Liver (tissue), 9 donors: Measurements from ENCODE around the gene CLCF1. TPM values are rescaled to one million over a fixed set of nuclear protein-coding genes. Genes with fewer than 3 reads are reported as not detected.

ENCODE experiments used
- DNase-seq: peaks from one replicate; pipeline ENCODE4 v3.0.0-alpha.2; 2017; ENCODE audit warnings: low spot score
- H3K27ac ChIP-seq, 2 donors: one replicate each; pipeline ENCODE4 v1.7.0; 2013; ENCODE audit warnings: inconsistent platforms in 2 of 2, low read length in 2 of 2, control low read depth in 1 of 2, low read depth in 1 of 2, mild to moderate bottlenecking in 1 of 2
- H3K27me3 ChIP-seq, 4 donors: one replicate each; pipeline versions ENCODE4 v1.6.1 to v1.7.0; 2013; ENCODE audit warnings: low read length in 3 of 4, inconsistent platforms in 1 of 4, mild to moderate bottlenecking in 1 of 4, moderate library complexity in 1 of 4; ENCODE audit not compliant: control insufficient read depth in 4 of 4, insufficient read depth in 4 of 4
- H3K36me3 ChIP-seq, 4 donors: one replicate each; pipeline versions ENCODE4 v1.6.1 to v1.7.0; 2013; ENCODE audit warnings: low read length in 3 of 4, mild to moderate bottlenecking in 3 of 4, low read depth in 1 of 4, moderate library complexity in 1 of 4; ENCODE audit not compliant: control insufficient read depth in 4 of 4, insufficient read depth in 3 of 4
- H3K4me1 ChIP-seq, 4 donors: one replicate each; pipeline versions ENCODE4 v1.6.1 to v1.7.0; 2013; ENCODE audit warnings: low read length in 3 of 4, mild to moderate bottlenecking in 3 of 4, moderate library complexity in 1 of 4; ENCODE audit not compliant: control insufficient read depth in 4 of 4, insufficient read depth in 4 of 4
- H3K4me3 ChIP-seq, 3 donors: one replicate each; pipeline versions ENCODE4 v1.6.1 to v1.7.0; 2013; ENCODE audit warnings: low read length in 3 of 3, control low read depth in 1 of 3, low read depth in 1 of 3, mild to moderate bottlenecking in 1 of 3
- H3K9ac ChIP-seq, 2 donors: one replicate each; pipeline ENCODE4 v1.7.0; 2013; ENCODE audit warnings: low read length in 2 of 2, mild to moderate bottlenecking in 2 of 2, moderate library complexity in 2 of 2, control low read depth in 1 of 2, low read depth in 1 of 2
- H3K9me3 ChIP-seq, 4 donors: one replicate each; pipeline versions ENCODE4 v1.6.1 to v1.7.0; 2013; ENCODE audit warnings: low read length in 3 of 4; ENCODE audit not compliant: control insufficient read depth in 4 of 4
- EGR1 ChIP-seq, 2 donors: IDR thresholded peaks; 2 replicates each; pipeline ENCODE4 v1.6.1; 2016 to 2018; ENCODE audit warnings: antibody characterized with exemption in 2 of 2, low read depth in 2 of 2
- FOXA1 ChIP-seq: IDR thresholded peaks from 2 replicates; pipeline ENCODE4 v1.6.1; 2016; ENCODE audit warnings: antibody characterized with exemption
- FOXA2 ChIP-seq: IDR thresholded peaks from 2 replicates; pipeline ENCODE4 v1.6.1; 2016; ENCODE audit warnings: antibody characterized with exemption
- GABPA ChIP-seq, 2 donors: IDR thresholded peaks in 1 of 2; conservative IDR thresholded peaks in 1 of 2; 2 replicates each; pipeline ENCODE4 v1.6.1; 2016; ENCODE audit warnings: antibody characterized with exemption in 2 of 2, mild to moderate bottlenecking in 1 of 2, moderate library complexity in 1 of 2
- HNF4A ChIP-seq, 2 donors: conservative IDR thresholded peaks; 2 replicates each; pipeline ENCODE4 v1.6.1; 2016; ENCODE audit warnings: antibody characterized with exemption in 2 of 2, mild to moderate bottlenecking in 2 of 2
- HNF4G ChIP-seq: IDR thresholded peaks from 2 replicates; pipeline ENCODE4 v1.6.1; 2016; ENCODE audit warnings: antibody characterized with exemption
- NR2F2 ChIP-seq: IDR thresholded peaks from 2 replicates; pipeline ENCODE4 v1.6.1; 2016; ENCODE audit warnings: antibody characterized with exemption
- RAD21 ChIP-seq, 2 donors: IDR thresholded peaks; 2 replicates each; pipeline ENCODE4 v1.6.1; 2016; ENCODE audit warnings: antibody characterized with exemption in 2 of 2, mild to moderate bottlenecking in 2 of 2
- RXRA ChIP-seq, 2 donors: IDR thresholded peaks; 2 replicates each; pipeline ENCODE4 v1.6.1; 2017 to 2018; ENCODE audit warnings: antibody characterized with exemption in 2 of 2, mild to moderate bottlenecking in 1 of 2
- SP1 ChIP-seq: IDR thresholded peaks from 2 replicates; pipeline ENCODE4 v1.6.1; 2018; ENCODE audit warnings: antibody characterized with exemption, mild to moderate bottlenecking
- YY1 ChIP-seq: IDR thresholded peaks from 2 replicates; pipeline ENCODE4 v1.6.1; 2016; ENCODE audit warnings: antibody characterized with exemption, mild to moderate bottlenecking
- WGBS: extraction: QIAGEN DNeasy Blood & Tissue Kit; methylation state at CpG from one replicate; pipeline ENCODE4 v1.1.7; 2013; 5-methylcytosine and 5-hydroxymethylcytosine counted together
- polyA plus RNA-seq, 2 donors: library from polyadenylated mRNA; stranded (reverse) in 1 of 2; unstranded in 1 of 2; fragments of 200-250 nt in 1 of 2; fragments of >200 nt in 1 of 2; fragmentation: Nextera tagmentation in 1 of 2; extraction: Ambion mirVana in 1 of 2; gene quantifications; one replicate each; pipeline versions ENCODE4 v1.2.1 to v1.2.3, GENCODE V29; 2013 to 2015
- total RNA-seq, 2 donors: library from RNA; depleted of rRNA; stranded (reverse); fragments of >200 nt; gene quantifications; one replicate each; pipeline ENCODE4 v1.2.3, GENCODE V29; 2014
- TF ChIP-seq, protein P1 (sequence below): IDR thresholded peaks from 2 replicates; pipeline ENCODE4 v1.6.1; 2016; ENCODE audit warnings: antibody characterized with exemption, mild to moderate bottlenecking
- TF ChIP-seq, protein P2 (sequence below): IDR thresholded peaks from 2 replicates; pipeline ENCODE4 v1.6.1; 2016; ENCODE audit warnings: antibody characterized with exemption
- TF ChIP-seq, protein P3 (sequence below): fragments of 150-350 bp; IDR thresholded peaks from 2 replicates; pipeline ENCODE4 v1.5.1; 2017; ENCODE audit warnings: improper control_type of control experiment, low read depth, low read length; ENCODE audit not compliant: missing input control
- TF ChIP-seq, protein P4 (sequence below): IDR thresholded peaks from 2 replicates; pipeline ENCODE4 v1.6.1; 2016; ENCODE audit warnings: antibody characterized with exemption
- TF ChIP-seq, protein P5 (sequence below): IDR thresholded peaks from 2 replicates; pipeline ENCODE4 v1.6.1; 2016; ENCODE audit warnings: antibody characterized with exemption
- donor health status: healthy.
- donor health status: healthy.
- donor health status: healthy.
- donor health status: healthy.
- donor health status: healthy.

CLCF1 gene
- total and polyA plus RNA-seq, 4 donors, result 0.14 to 1.8 (median 0.20) TPM

DNA sequence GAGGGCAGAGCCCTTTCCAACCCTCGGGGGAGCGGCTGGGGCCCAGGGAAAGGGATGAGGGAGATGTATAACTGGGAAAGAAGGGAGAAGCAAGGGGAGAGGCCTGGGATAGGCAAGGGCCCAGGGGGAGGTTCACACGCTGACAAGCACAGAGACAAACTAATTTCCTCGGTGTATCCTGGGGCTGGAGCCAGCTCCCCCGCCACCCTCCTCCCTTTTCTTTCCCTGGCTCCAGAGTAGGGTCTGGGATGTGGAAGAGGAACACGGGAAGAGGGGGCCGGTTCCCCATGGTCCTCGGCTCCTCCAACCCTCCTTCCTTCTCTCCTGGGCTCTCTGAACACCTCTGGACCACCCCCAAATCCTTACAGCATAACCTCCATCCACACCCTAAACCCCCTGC lies 6.9 kb downstream of the CLCF1 start (continued):
- TF ChIP-seq, protein P1, sequence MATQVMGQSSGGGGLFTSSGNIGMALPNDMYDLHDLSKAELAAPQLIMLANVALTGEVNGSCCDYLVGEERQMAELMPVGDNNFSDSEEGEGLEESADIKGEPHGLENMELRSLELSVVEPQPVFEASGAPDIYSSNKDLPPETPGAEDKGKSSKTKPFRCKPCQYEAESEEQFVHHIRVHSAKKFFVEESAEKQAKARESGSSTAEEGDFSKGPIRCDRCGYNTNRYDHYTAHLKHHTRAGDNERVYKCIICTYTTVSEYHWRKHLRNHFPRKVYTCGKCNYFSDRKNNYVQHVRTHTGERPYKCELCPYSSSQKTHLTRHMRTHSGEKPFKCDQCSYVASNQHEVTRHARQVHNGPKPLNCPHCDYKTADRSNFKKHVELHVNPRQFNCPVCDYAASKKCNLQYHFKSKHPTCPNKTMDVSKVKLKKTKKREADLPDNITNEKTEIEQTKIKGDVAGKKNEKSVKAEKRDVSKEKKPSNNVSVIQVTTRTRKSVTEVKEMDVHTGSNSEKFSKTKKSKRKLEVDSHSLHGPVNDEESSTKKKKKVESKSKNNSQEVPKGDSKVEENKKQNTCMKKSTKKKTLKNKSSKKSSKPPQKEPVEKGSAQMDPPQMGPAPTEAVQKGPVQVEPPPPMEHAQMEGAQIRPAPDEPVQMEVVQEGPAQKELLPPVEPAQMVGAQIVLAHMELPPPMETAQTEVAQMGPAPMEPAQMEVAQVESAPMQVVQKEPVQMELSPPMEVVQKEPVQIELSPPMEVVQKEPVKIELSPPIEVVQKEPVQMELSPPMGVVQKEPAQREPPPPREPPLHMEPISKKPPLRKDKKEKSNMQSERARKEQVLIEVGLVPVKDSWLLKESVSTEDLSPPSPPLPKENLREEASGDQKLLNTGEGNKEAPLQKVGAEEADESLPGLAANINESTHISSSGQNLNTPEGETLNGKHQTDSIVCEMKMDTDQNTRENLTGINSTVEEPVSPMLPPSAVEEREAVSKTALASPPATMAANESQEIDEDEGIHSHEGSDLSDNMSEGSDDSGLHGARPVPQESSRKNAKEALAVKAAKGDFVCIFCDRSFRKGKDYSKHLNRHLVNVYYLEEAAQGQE, result no peak
- TF ChIP-seq RAD21 (IDR thresholded peaks at IDR 0.05) (no peak), SP1 (no peak), EGR1 (IDR thresholded peaks at IDR 0.05; ENCODE audit: low read depth in 2 of 2) (no peak), GABPA (IDR thresholded peaks at IDR 0.05 in 1 of 2, conservative IDR thresholded peaks at IDR 0.05 in 1 of 2) (no peak)

DNA sequence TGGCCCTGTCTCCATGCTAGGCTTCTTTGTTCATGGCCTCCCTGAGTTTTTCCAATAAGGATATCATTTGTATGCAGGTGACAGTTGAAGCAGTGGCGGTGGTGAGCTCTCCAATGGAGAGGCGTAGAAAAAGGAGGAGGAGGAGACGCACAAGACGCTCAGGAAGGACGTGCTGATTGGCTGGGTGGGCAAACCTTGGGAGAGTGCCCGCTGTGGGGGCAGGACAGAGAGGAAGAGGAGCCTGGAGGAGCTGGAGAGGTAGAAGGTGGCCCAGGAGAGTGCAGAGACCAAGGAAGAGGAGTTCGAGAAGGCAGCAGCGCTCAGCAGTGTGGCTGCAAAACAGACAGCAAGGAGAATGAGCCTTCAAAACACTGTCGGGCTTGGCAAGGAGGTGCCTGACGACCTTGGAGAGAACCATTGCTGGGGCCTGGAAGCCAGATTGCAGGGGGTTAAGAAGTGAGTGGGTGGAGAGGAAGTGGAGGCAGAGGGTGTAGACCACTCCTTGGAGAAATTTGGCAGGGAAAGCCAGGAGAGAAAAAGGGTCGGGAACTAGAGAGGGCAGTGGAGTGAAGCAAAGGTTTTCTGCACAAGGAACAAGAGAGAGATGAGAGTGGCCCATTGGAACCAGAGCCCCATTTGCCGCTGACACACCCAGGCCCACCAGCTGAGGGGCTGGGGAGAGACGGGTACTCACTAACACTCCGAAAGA lies 7.5 kb downstream of the CLCF1 start:
- TF ChIP-seq HNF4G, result no peak
- TF ChIP-seq NR2F2, result no peak
- H3K4me1 ChIP-seq, result no peaks in the 10 kb centered on the region
- no peak overlapping the region for H3K4me3 ChIP-seq
- no peak for DNase-seq
- 89% methylated on average over 14 of the region's 14 CpGs for WGBS
- H3K36me3 ChIP-seq, result no peaks in the 10 kb centered on the region
- H3K9ac ChIP-seq, result no peak overlapping the region
- no peak overlapping the region for H3K27ac ChIP-seq
- H3K27me3 ChIP-seq, result no peaks in the 10 kb centered on the region
- H3K9me3 ChIP-seq, result no peaks in the 10 kb centered on the region

DNA sequence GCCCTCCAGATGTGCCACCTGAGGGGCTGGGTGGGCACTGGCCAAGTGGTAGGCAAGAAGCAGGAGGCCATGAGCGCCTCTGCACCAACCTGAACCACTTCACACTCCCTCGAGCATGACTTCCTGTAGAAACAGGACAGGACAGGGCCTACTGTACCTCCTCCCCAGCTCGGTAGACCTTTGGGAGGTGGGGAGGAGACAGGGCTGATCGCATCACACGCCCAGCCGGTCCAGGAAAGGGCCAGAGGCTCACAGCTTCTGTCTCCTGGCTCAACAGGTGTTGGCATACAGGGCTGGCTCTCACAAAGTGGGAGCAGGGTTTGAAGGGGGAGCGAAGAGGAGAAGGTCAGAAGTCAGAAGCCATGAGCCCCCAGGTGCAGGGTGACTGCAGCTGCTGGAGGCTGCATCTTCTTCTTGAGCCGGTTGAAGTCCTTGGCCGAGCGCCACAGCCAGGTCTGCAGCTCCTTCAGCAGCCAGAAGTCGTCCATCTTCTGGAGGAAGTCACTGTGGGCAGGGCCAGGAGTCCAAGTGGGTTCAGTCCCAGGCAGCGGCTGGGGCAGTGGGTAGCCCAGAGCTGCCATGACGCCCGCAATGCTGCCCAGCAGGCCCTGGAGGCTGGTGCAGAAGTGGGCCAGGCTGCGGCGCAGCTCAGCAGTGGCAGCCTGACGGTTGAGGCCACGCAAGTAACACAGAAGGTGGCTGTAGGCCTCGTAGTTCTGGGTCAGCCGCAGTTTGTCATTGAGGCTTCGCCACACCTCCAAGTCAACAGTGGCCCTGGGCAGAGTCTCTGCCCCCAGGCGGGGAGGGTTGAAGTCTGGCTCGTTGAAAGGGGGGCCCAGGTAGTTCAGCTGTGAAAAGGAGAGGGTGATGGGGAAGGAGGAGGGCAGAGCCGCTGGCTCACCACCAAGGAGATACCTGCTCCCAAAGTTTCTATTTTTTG lies 8.3 kb downstream of the CLCF1 start:
- Histone ChIP-seq H3K36me3 (no peaks in the 10 kb centered on the region), H3K4me3 (no peak overlapping the region), H3K27me3 (no peaks in the 10 kb centered on the region), H3K27ac (no peak overlapping the region), H3K9ac (no peak overlapping the region), H3K4me1 (no peaks in the 10 kb centered on the region), H3K9me3 (no peaks in the 10 kb centered on the region)
- TF ChIP-seq, protein P2, sequence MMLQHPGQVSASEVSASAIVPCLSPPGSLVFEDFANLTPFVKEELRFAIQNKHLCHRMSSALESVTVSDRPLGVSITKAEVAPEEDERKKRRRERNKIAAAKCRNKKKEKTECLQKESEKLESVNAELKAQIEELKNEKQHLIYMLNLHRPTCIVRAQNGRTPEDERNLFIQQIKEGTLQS, result no peak
- no peak for TF ChIP-seq YY1
- no peak for TF ChIP-seq FOXA2
- TF ChIP-seq EGR1 (IDR thresholded peaks at IDR 0.05; ENCODE audit: low read depth in 2 of 2), result no peak
- TF ChIP-seq, protein P3, sequence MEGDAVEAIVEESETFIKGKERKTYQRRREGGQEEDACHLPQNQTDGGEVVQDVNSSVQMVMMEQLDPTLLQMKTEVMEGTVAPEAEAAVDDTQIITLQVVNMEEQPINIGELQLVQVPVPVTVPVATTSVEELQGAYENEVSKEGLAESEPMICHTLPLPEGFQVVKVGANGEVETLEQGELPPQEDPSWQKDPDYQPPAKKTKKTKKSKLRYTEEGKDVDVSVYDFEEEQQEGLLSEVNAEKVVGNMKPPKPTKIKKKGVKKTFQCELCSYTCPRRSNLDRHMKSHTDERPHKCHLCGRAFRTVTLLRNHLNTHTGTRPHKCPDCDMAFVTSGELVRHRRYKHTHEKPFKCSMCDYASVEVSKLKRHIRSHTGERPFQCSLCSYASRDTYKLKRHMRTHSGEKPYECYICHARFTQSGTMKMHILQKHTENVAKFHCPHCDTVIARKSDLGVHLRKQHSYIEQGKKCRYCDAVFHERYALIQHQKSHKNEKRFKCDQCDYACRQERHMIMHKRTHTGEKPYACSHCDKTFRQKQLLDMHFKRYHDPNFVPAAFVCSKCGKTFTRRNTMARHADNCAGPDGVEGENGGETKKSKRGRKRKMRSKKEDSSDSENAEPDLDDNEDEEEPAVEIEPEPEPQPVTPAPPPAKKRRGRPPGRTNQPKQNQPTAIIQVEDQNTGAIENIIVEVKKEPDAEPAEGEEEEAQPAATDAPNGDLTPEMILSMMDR, result no peak
- no peak for TF ChIP-seq FOXA1
- TF ChIP-seq, protein P4, sequence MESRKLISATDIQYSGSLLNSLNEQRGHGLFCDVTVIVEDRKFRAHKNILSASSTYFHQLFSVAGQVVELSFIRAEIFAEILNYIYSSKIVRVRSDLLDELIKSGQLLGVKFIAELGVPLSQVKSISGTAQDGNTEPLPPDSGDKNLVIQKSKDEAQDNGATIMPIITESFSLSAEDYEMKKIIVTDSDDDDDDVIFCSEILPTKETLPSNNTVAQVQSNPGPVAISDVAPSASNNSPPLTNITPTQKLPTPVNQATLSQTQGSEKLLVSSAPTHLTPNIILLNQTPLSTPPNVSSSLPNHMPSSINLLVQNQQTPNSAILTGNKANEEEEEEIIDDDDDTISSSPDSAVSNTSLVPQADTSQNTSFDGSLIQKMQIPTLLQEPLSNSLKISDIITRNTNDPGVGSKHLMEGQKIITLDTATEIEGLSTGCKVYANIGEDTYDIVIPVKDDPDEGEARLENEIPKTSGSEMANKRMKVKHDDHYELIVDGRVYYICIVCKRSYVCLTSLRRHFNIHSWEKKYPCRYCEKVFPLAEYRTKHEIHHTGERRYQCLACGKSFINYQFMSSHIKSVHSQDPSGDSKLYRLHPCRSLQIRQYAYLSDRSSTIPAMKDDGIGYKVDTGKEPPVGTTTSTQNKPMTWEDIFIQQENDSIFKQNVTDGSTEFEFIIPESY, result no peak
- TF ChIP-seq GABPA (IDR thresholded peaks at IDR 0.05 in 1 of 2, conservative IDR thresholded peaks at IDR 0.05 in 1 of 2), result no peak
- TF ChIP-seq RAD21 (IDR thresholded peaks at IDR 0.05), result no peak
- TF ChIP-seq, protein P5, sequence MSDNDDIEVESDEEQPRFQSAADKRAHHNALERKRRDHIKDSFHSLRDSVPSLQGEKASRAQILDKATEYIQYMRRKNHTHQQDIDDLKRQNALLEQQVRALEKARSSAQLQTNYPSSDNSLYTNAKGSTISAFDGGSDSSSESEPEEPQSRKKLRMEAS, result no peak
- TF ChIP-seq, protein P1, result no peak
- no peak for TF ChIP-seq RXRA (IDR thresholded peaks at IDR 0.05)
- no peak for TF ChIP-seq HNF4A (conservative IDR thresholded peaks at IDR 0.05)
- TF ChIP-seq SP1, result no peak
- no peak for DNase-seq
- WGBS, result 91% methylated on average over 24 of the region's 24 CpGs
